ENCODE data around the gene SLC10A3.

Gene SLC10A3

GRCh38 chrX:154513716-154514115 is 23.3 kb upstream of the SLC10A3 start:
- H3K27me3 ChIP-seq (replicated peaks; ENCODE audit: control insufficient read depth, insufficient read depth, low read length), result no peaks in the 10 kb centered on the region
- no peak overlapping the region for H3K4me3 ChIP-seq (replicated peaks; ENCODE audit: low read depth, low read length)
- H3K36me3 ChIP-seq (ENCODE audit: control insufficient read depth, insufficient read depth, low read length), result no peaks in the 10 kb centered on the region; the same call in 1 of the 2 replicates
- DNase-seq (ENCODE audit: extremely low read depth, insufficient read length), result no peak
- TF ChIP-seq CTCF (IDR thresholded peaks at IDR 0.05; ENCODE audit: insufficient read depth, low read length, poor library complexity, severe bottlenecking), result no peak

- H3K27me3 ChIP-seq (replicated peaks; ENCODE audit: control insufficient read depth, insufficient read depth, low read length), result no peaks in the 10 kb centered on the region
- H3K4me3 ChIP-seq (replicated peaks; ENCODE audit: low read depth, low read length), result no peak overlapping the region
- no peak for TF ChIP-seq CTCF (IDR thresholded peaks at IDR 0.05; ENCODE audit: insufficient read depth, low read length, poor library complexity, severe bottlenecking)
- no peak for DNase-seq (ENCODE audit: extremely low read depth, insufficient read length)
- no peaks in the 10 kb centered on the region; the same call in 1 of the 2 replicates for H3K36me3 ChIP-seq (ENCODE audit: control insufficient read depth, insufficient read depth, low read length)
These were observed 22.6 kb upstream of the SLC10A3 start for GRCh38 chrX:154512879-154513553.

- DNase-seq (ENCODE audit: extremely low read depth, insufficient read length), result no peak
- Histone ChIP-seq H3K36me3 (ENCODE audit: control insufficient read depth, insufficient read depth, low read length) (no peaks in the 10 kb centered on the region; the same call in 1 of the 2 replicates), H3K4me3 (replicated peaks; ENCODE audit: low read depth, low read length) (no peak overlapping the region), H3K27me3 (replicated peaks; ENCODE audit: control insufficient read depth, insufficient read depth, low read length) (no peaks in the 10 kb centered on the region)
- no peak for TF ChIP-seq CTCF (IDR thresholded peaks at IDR 0.05; ENCODE audit: insufficient read depth, low read length, poor library complexity, severe bottlenecking)
These were observed 21.3 kb upstream of the SLC10A3 start for GRCh38 chrX:154511761-154512160.

GRCh38 chrX:154509455-154509854 is 19.0 kb upstream of the SLC10A3 start:
- no peak for TF ChIP-seq CTCF (IDR thresholded peaks at IDR 0.05; ENCODE audit: insufficient read depth, low read length, poor library complexity, severe bottlenecking)
- no peak for DNase-seq (ENCODE audit: extremely low read depth, insufficient read length)
- no peaks in the 10 kb centered on the region; the same call in 1 of the 2 replicates for H3K36me3 ChIP-seq (ENCODE audit: control insufficient read depth, insufficient read depth, low read length)
- H3K4me3 ChIP-seq (replicated peaks; ENCODE audit: low read depth, low read length), result no peak overlapping the region
- H3K27me3 ChIP-seq (replicated peaks; ENCODE audit: control insufficient read depth, insufficient read depth, low read length), result no peaks in the 10 kb centered on the region

- no peak for TF ChIP-seq CTCF (IDR thresholded peaks at IDR 0.05; ENCODE audit: insufficient read depth, low read length, poor library complexity, severe bottlenecking)
- Histone ChIP-seq H3K36me3 (ENCODE audit: control insufficient read depth, insufficient read depth, low read length) (no peaks in the 10 kb centered on the region; the same call in 1 of the 2 replicates), H3K27me3 (replicated peaks; ENCODE audit: control insufficient read depth, insufficient read depth, low read length) (no peaks in the 10 kb centered on the region), H3K4me3 (replicated peaks; ENCODE audit: low read depth, low read length) (no peak overlapping the region)
- no peak for DNase-seq (ENCODE audit: extremely low read depth, insufficient read length)
These were observed 17.9 kb upstream of the SLC10A3 start for GRCh38 chrX:154508384-154508745.
